Omental fat pad (tissue), 4 donors: ENCODE measurements around the gene HDAC11. TPM values are rescaled to one million over a fixed set of nuclear protein-coding genes. Genes with fewer than 3 reads are reported as not detected.

ENCODE experiments used
- ATAC-seq: fragments of 150-250 bp; one replicate; pipeline ENCODE4 v1.9.1; 2016; ENCODE audit warnings: mild to moderate bottlenecking, moderate library complexity; ENCODE audit not compliant: low FRiP score
- DNase-seq: peaks from one replicate; pipeline ENCODE4 v3.0.0-alpha.2; 2019; ENCODE audit warnings: low spot score
- CTCF ChIP-seq, 3 donors: fragments of 450-650 bp; IDR thresholded peaks; one replicate each; pipeline ENCODE4 v1.5.1; 2016 to 2017; ENCODE audit warnings: antibody characterized with exemption in 3 of 3, mild to moderate bottlenecking in 3 of 3, moderate library complexity in 2 of 3
- total RNA-seq, 4 donors: library from RNA; depleted of rRNA; stranded (reverse); fragments of >200 nt; gene quantifications; one replicate each; pipeline ENCODE4 v1.1.0, GENCODE V29; 2016

The HDAC11 gene
- total RNA-seq, 4 donors from 2014 or later, result 5.9 to 22.2 (median 9.3) TPM

- DNase-seq, result no peak
- no peak for ATAC-seq
- TF ChIP-seq CTCF (IDR thresholded peaks at IDR 0.05), result no peak
These were observed 17.9 kb upstream of the HDAC11 start for GRCh38 chr3:13462125-13462629.

GRCh38 chr3:13462822-13463221, 17.3 kb upstream of the HDAC11 start:
- DNase-seq (no peak), ATAC-seq (no peak)
- TF ChIP-seq CTCF (IDR thresholded peaks at IDR 0.05), result no peak

- ATAC-seq (no peak), DNase-seq (no peak)
- no peak for TF ChIP-seq CTCF (IDR thresholded peaks at IDR 0.05)
These were observed 16.3 kb upstream of the HDAC11 start for GRCh38 chr3:13463618-13464400.

GRCh38 chr3:13465236-13465873, 14.8 kb upstream of the HDAC11 start:
- ATAC-seq, result no peak
- no peak for TF ChIP-seq CTCF (IDR thresholded peaks at IDR 0.05)
- no peak for DNase-seq

GRCh38 chr3:13466781-13467180, 13.3 kb upstream of the HDAC11 start:
- ATAC-seq, result no peak
- TF ChIP-seq CTCF (IDR thresholded peaks at IDR 0.05), result no peak
- DNase-seq, result no peak

- no peak for ATAC-seq
- DNase-seq, result no peak
- TF ChIP-seq CTCF (IDR thresholded peaks at IDR 0.05), result no peak
These were observed 9.1 kb upstream of the HDAC11 start for GRCh38 chr3:13470894-13471574.
